ENCODE measurements around the gene UBE2H. TPM values are rescaled to one million over a fixed set of nuclear protein-coding genes. Genes with fewer than 3 reads are reported as not detected.
A peak's percentile ranks its signal among the peaks of the same experiment; 100 is the strongest.

Gene UBE2H
- total RNA-seq, 1 donor, result 59.5 TPM

DNA sequence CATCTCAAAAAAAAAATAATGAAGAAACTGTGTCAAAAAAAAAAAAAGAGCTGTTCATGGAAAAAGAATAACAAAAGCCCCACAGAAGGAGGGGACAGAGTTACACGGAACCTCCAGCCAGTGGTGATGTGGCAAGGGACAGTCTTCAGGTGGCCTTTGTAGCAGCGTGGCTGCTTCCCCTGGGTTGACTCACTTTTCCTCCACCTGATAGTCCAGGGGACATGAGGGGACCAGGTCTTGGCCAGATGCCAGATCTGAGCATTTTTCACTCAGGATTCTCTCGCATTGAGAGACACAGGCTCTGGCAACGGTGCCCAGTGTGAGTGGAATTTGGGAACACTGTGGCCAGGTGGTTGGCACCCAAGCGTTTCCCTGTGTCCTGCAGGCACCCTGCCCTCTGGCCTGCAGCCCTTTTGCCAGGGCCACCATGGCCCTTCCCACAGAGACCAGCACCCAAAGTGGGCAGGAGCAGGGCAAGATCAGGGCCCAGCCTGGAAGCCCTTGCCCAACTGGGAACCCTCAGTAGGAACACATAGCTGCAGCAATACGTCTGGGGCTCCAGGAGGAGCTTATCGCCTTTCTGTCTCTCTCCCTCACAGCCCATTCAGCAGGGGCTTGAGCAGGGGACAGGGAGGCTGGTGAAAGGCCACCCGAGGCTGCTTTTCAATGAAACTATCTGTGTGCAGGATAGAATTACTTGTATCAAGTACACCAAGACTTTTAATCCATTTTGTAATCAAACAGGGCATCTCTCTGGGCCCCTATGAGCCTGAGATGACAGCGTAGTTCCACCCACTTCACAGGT is 159.1 kb downstream of the UBE2H start:
- TF ChIP-seq CTCF (IDR thresholded peaks at IDR 0.05; ENCODE audit: insufficient read depth, low read length), result no peak
- no peak for DNase-seq (ENCODE audit: low read depth)
- no peak overlapping the region for H3K4me3 ChIP-seq (ENCODE audit: low read depth, low read length)

DNA sequence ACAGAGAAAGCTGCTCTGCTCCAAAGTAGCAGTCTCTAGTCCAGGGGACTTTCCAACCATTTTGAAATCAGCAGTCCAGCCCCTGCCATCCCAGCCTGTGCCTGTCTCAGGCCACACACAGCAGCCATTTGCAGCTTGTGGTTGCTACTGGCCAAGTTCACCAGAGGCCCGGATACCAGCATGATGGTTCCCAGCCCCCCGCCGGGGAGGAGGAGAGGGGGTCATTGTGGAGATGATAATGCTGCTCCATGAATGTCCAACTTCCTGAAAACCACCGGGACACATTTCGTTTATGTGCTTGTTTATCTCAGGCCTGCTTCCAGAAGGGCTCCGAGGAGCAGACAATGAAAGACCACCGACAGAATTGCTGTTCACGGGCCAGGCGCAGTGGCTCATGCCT is 160.0 kb downstream of the UBE2H start:
- no peak overlapping the region for H3K4me3 ChIP-seq (ENCODE audit: low read depth, low read length)
- no peak for TF ChIP-seq CTCF (IDR thresholded peaks at IDR 0.05; ENCODE audit: insufficient read depth, low read length)
- no peak for DNase-seq (ENCODE audit: low read depth)

DNA sequence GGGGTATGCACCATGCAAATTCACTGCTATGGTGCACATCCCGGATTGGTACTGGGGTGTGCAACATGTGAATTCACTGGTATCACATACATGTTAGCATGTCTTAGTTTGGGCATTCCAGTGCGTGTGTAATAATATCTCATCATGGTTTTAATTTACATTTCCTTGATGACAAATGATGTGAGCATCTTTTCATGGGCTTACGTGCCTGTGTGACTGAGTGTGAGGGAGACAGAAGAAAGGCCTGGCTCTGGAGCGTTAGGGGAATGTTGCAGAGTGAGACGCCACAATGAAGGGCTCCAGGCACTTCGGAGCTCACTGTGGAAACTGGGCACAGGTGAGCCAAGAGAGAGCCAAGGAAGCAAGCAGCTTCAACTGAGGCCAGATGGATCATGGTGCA is 162.6 kb downstream of the UBE2H start:
- H3K4me3 ChIP-seq (ENCODE audit: low read depth, low read length), result no peak overlapping the region
- no peak for TF ChIP-seq CTCF (IDR thresholded peaks at IDR 0.05; ENCODE audit: insufficient read depth, low read length)
- peak; percentile 9 for DNase-seq (ENCODE audit: low read depth)

- TF ChIP-seq CTCF (IDR thresholded peaks at IDR 0.05; ENCODE audit: insufficient read depth, low read length), result no peak
- no peak for DNase-seq (ENCODE audit: low read depth)
- H3K4me3 ChIP-seq (ENCODE audit: low read depth, low read length), result no peak overlapping the region
These were observed 163.1 kb downstream of the UBE2H start for GRCh38 chr7:129789652-129790051.

- H3K4me3 ChIP-seq (ENCODE audit: low read depth, low read length), result no peak overlapping the region
- DNase-seq (ENCODE audit: low read depth), result no peak
- no peak for TF ChIP-seq CTCF (IDR thresholded peaks at IDR 0.05; ENCODE audit: insufficient read depth, low read length)
These were observed 163.8 kb downstream of the UBE2H start for GRCh38 chr7:129789000-129789399.

- no peak for TF ChIP-seq CTCF (IDR thresholded peaks at IDR 0.05; ENCODE audit: insufficient read depth, low read length)
- no peak for DNase-seq (ENCODE audit: low read depth)
These were observed 165.8 kb downstream of the UBE2H start for GRCh38 chr7:129786825-129787563.

More at GRCh38 chr7:129786825-129787563, 165.8 kb downstream of the UBE2H start:
- H3K4me3 ChIP-seq (ENCODE audit: low read depth, low read length), result no peak overlapping the region

Measured in fibroblast of the aortic adventitia (primary cell).